Esophagus squamous epithelium (tissue), 4 donors: ENCODE measurements around the gene PLEKHM1.
"Not testable (repeated sequence)": the region's sequence is repeated elsewhere in the genome, so short reads cannot be mapped to it uniquely, and the experiment has no call there.

Experiments used
- POLR2A ChIP-seq, 4 donors: fragments of 450-650 bp; IDR thresholded peaks; one replicate each; pipeline ENCODE4 v1.6.1; 2017; ENCODE audit warnings: antibody characterized with exemption in 4 of 4, mild to moderate bottlenecking in 4 of 4, moderate library complexity in 3 of 4
- TF ChIP-seq, protein P1 (sequence below), 6 experiments: fragments of 450-650 bp in 4 of 6; fragments of 200-600 bp in 2 of 6; sonication (generic) in 2 of 6; IDR thresholded peaks; one replicate each; pipeline ENCODE4 v1.5.1; 2016 to 2019; ENCODE audit warnings: antibody characterized with exemption in 6 of 6, mild to moderate bottlenecking in 4 of 6, moderate library complexity in 4 of 6

DNA sequence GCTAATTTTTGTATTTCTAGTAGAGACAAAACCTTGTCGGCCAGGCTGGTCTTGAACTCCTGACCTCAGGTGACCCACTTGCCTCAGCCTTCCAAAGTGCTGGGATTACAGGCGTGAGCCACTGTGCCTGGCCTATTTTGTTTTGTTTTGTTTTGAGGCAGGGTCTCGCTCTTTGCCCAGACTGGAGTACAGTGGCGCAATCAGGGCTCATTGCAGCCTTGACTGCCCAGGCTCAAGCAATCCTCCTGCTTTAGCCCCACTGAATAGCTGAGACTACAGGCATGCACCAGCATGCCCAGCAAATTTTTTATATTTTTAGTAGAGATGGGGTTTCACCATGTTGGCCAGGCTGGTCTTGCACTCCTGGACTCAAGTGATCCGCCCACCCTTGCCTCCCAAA lies 30.1 kb downstream of the PLEKHM1 start:
- not testable (repeated sequence) for TF ChIP-seq POLR2A (IDR thresholded peaks at IDR 0.05)
- TF ChIP-seq, protein P1, sequence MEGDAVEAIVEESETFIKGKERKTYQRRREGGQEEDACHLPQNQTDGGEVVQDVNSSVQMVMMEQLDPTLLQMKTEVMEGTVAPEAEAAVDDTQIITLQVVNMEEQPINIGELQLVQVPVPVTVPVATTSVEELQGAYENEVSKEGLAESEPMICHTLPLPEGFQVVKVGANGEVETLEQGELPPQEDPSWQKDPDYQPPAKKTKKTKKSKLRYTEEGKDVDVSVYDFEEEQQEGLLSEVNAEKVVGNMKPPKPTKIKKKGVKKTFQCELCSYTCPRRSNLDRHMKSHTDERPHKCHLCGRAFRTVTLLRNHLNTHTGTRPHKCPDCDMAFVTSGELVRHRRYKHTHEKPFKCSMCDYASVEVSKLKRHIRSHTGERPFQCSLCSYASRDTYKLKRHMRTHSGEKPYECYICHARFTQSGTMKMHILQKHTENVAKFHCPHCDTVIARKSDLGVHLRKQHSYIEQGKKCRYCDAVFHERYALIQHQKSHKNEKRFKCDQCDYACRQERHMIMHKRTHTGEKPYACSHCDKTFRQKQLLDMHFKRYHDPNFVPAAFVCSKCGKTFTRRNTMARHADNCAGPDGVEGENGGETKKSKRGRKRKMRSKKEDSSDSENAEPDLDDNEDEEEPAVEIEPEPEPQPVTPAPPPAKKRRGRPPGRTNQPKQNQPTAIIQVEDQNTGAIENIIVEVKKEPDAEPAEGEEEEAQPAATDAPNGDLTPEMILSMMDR (IDR thresholded peaks at IDR 0.05): not testable (repeated sequence)
